Stomach smooth muscle (tissue), 2 donors: ENCODE results near the gene ZMIZ1.

ENCODE experiments used
- H3K27ac ChIP-seq: one replicate; pipeline ENCODE4 v1.7.0; 2013; ENCODE audit warnings: mild to moderate bottlenecking, low read length, inconsistent platforms
- H3K27me3 ChIP-seq, 2 donors: one replicate each; pipeline ENCODE4 v1.7.0; 2013; ENCODE audit warnings: low read length in 2 of 2; ENCODE audit not compliant: insufficient read depth in 2 of 2, control insufficient read depth in 1 of 2
- H3K36me3 ChIP-seq, 2 donors: one replicate each; pipeline ENCODE4 v1.7.0; 2013; ENCODE audit warnings: low read length in 2 of 2; ENCODE audit not compliant: control insufficient read depth in 2 of 2, insufficient read depth in 2 of 2
- H3K4me1 ChIP-seq: one replicate; pipeline ENCODE4 v1.7.0; 2013; ENCODE audit warnings: low read length; ENCODE audit not compliant: control insufficient read depth, insufficient read depth
- H3K4me3 ChIP-seq, 2 donors: one replicate each; pipeline ENCODE4 v1.7.0; 2013; ENCODE audit warnings: low read length in 2 of 2
- H3K9ac ChIP-seq, 2 donors: one replicate each; pipeline ENCODE4 v1.7.0; 2013; ENCODE audit warnings: low read length in 2 of 2, mild to moderate bottlenecking in 1 of 2
- H3K9me3 ChIP-seq, 2 donors: one replicate each; pipeline ENCODE4 v1.7.0; 2013; ENCODE audit warnings: low read length in 2 of 2; ENCODE audit not compliant: control insufficient read depth in 2 of 2
- donor health status: healthy.
- donor health status: Pancreatic carcinoma.

Gene ZMIZ1

GRCh38 chr10:79128923-79129305 lies 60.1 kb downstream of the ZMIZ1 start:
- no peaks in the 10 kb centered on the region for H3K27me3 ChIP-seq
- H3K4me1 ChIP-seq = peaks cover 56% of the 10 kb centered on the region
- H3K9me3 ChIP-seq = no peaks in the 10 kb centered on the region
- no peak overlapping the region for H3K4me3 ChIP-seq
- H3K36me3 ChIP-seq = peaks cover 7 to 25% of the 10 kb centered on the region in 2 donors
- no peak overlapping the region for H3K9ac ChIP-seq
- no peak overlapping the region for H3K27ac ChIP-seq

- peak overlapping the region; percentile 11 for H3K27ac ChIP-seq
These were observed 60.7 kb downstream of the ZMIZ1 start for GRCh38 chr10:79129361-79129997.

GRCh38 chr10:79130255-79130654 lies 61.5 kb downstream of the ZMIZ1 start:
- H3K36me3 ChIP-seq = peaks cover 3 to 13% of the 10 kb centered on the region in 2 donors
- no peak overlapping the region for H3K9ac ChIP-seq
- no peaks in the 10 kb centered on the region for H3K27me3 ChIP-seq
- no peak overlapping the region for H3K27ac ChIP-seq
- no peaks in the 10 kb centered on the region for H3K9me3 ChIP-seq
- no peak overlapping the region for H3K4me3 ChIP-seq
- peaks cover 69% of the 10 kb centered on the region for H3K4me1 ChIP-seq

More at GRCh38 chr10:79129361-79129997, 60.7 kb downstream of the ZMIZ1 start:
- H3K36me3 ChIP-seq = peaks cover 5 to 21% of the 10 kb centered on the region in 2 donors
- H3K9ac ChIP-seq = no peak overlapping the region
- H3K27me3 ChIP-seq = no peaks in the 10 kb centered on the region
- H3K4me3 ChIP-seq = no peak overlapping the region
- no peaks in the 10 kb centered on the region for H3K9me3 ChIP-seq
- H3K4me1 ChIP-seq = peaks cover 62% of the 10 kb centered on the region

- H3K9ac ChIP-seq = no peak overlapping the region
- no peaks in the 10 kb centered on the region for H3K9me3 ChIP-seq
- H3K4me1 ChIP-seq = peaks cover 75% of the 10 kb centered on the region
- peaks cover 0 to 10% of the 10 kb centered on the region in 2 donors for H3K36me3 ChIP-seq
- no peak overlapping the region for H3K4me3 ChIP-seq
- no peaks in the 10 kb centered on the region for H3K27me3 ChIP-seq
- no peak overlapping the region for H3K27ac ChIP-seq
These were observed 62.1 kb downstream of the ZMIZ1 start for GRCh38 chr10:79130846-79131245.

- peaks cover 78% of the 10 kb centered on the region for H3K4me1 ChIP-seq
These were observed 63.3 kb downstream of the ZMIZ1 start for GRCh38 chr10:79131836-79132631.

GRCh38 chr10:79132681-79133381 lies 64.1 kb downstream of the ZMIZ1 start:
- Histone ChIP-seq H3K27ac (peak overlapping the region; percentile 41), H3K9ac (peak overlapping the region in 1 of 2 donors; percentile 42), H3K36me3 (peaks cover 0 to 6% of the 10 kb centered on the region in 2 donors), H3K4me3 (no peak overlapping the region), H3K27me3 (no peaks in the 10 kb centered on the region), H3K4me1 (peaks cover 78% of the 10 kb centered on the region), H3K9me3 (no peaks in the 10 kb centered on the region)

More at GRCh38 chr10:79131836-79132631, 63.3 kb downstream of the ZMIZ1 start:
- Histone ChIP-seq H3K36me3 (peaks cover 0 to 10% of the 10 kb centered on the region in 2 donors), H3K27me3 (no peaks in the 10 kb centered on the region), H3K27ac (peak overlapping the region; percentile 41), H3K9ac (no peak overlapping the region), H3K4me3 (no peak overlapping the region), H3K9me3 (no peaks in the 10 kb centered on the region)

GRCh38 chr10:79133416-79133815 lies 64.7 kb downstream of the ZMIZ1 start:
- H3K36me3 ChIP-seq = peaks cover 0 to 6% of the 10 kb centered on the region in 2 donors
- peak overlapping the region; percentile 41 for H3K27ac ChIP-seq

GRCh38 chr10:79135790-79136189 lies 67.0 kb downstream of the ZMIZ1 start:
- Histone ChIP-seq H3K9ac (no peak overlapping the region), H3K36me3 (peaks cover 9 to 15% of the 10 kb centered on the region in 2 donors), H3K27me3 (no peaks in the 10 kb centered on the region), H3K4me1 (peaks cover 77% of the 10 kb centered on the region), H3K27ac (no peak overlapping the region), H3K4me3 (no peak overlapping the region), H3K9me3 (no peaks in the 10 kb centered on the region)

More at GRCh38 chr10:79133416-79133815, 64.7 kb downstream of the ZMIZ1 start:
- H3K9me3 ChIP-seq = no peaks in the 10 kb centered on the region
- peaks cover 78% of the 10 kb centered on the region for H3K4me1 ChIP-seq
- peak overlapping the region in 1 of 2 donors; percentile 42 for H3K9ac ChIP-seq
- no peaks in the 10 kb centered on the region for H3K27me3 ChIP-seq
- no peak overlapping the region for H3K4me3 ChIP-seq

GRCh38 chr10:79136236-79137005 lies 67.7 kb downstream of the ZMIZ1 start:
- Histone ChIP-seq H3K27me3 (no peaks in the 10 kb centered on the region), H3K27ac (no peak overlapping the region), H3K9me3 (no peaks in the 10 kb centered on the region), H3K9ac (no peak overlapping the region), H3K4me1 (peaks cover 83% of the 10 kb centered on the region), H3K36me3 (peaks cover 9 to 19% of the 10 kb centered on the region in 2 donors), H3K4me3 (no peak overlapping the region)

- H3K36me3 ChIP-seq = peaks cover 9 to 21% of the 10 kb centered on the region in 2 donors
- H3K9ac ChIP-seq = no peak overlapping the region
- H3K27ac ChIP-seq = peak overlapping the region; percentile 83
- H3K27me3 ChIP-seq = no peaks in the 10 kb centered on the region
- H3K4me1 ChIP-seq = peaks cover 85% of the 10 kb centered on the region
- H3K4me3 ChIP-seq = no peak overlapping the region
- H3K9me3 ChIP-seq = no peaks in the 10 kb centered on the region
These were observed 68.6 kb downstream of the ZMIZ1 start for GRCh38 chr10:79137300-79137756.
